Prostate gland (tissue), 2 donors: ENCODE measurements around the gene MAPK1. TPM values are rescaled to one million over a fixed set of nuclear protein-coding genes. Genes with fewer than 3 reads are reported as not detected.
"Not testable (repeated sequence)": the region's sequence is repeated elsewhere in the genome, so short reads cannot be mapped to it uniquely, and the experiment has no call there.

Experiments
- DNase-seq: peaks from one replicate; pipeline ENCODE4 v3.0.0-alpha.2; 2019; ENCODE audit warnings: low spot score
- H3K27ac ChIP-seq, 2 donors: fragments of 200-600 bp; sonication (generic); 2 replicates each; pipeline ENCODE4 v1.5.1; 2017 to 2019
- H3K27me3 ChIP-seq: fragments of 200-600 bp; sonication (generic); replicated peaks from 2 replicates; pipeline ENCODE4 v1.5.1; 2019; ENCODE audit not compliant: insufficient read depth
- H3K36me3 ChIP-seq, 2 donors: fragments of 200-600 bp; sonication (generic); 1 replicate in 1 of 2; 2 replicates in 1 of 2; pipeline versions ENCODE4 v1.5.1 to v1.8.1; 2017 to 2019
- H3K4me1 ChIP-seq: fragments of 200-600 bp; sonication (generic); replicated peaks from 2 replicates; pipeline ENCODE4 v1.5.1; 2019
- H3K4me3 ChIP-seq, 2 donors: fragments of 200-600 bp; sonication (generic); 2 replicates each; pipeline ENCODE4 v1.5.1; 2017 to 2019
- H3K9me3 ChIP-seq: fragments of 200-600 bp; sonication (generic); 2 replicates; pipeline ENCODE4 v1.5.1; 2017
- POLR2A ChIP-seq: fragments of 450-650 bp; IDR thresholded peaks from one replicate; pipeline ENCODE4 v1.6.1; 2016; ENCODE audit warnings: antibody characterized with exemption, mild to moderate bottlenecking
- POLR2AphosphoS5 ChIP-seq: sonication (generic); formaldehyde crosslinking; IDR thresholded peaks from one replicate; pipeline ENCODE4 v1.6.1; 2017; ENCODE audit warnings: antibody characterized with exemption
- WGBS: methylation state at CpG from one replicate; pipeline ENCODE4 v1.1.5; 2018; 5-methylcytosine and 5-hydroxymethylcytosine counted together
- intact Hi-C: fragments of 100-400 bp; cut with DNase I; formaldehyde crosslinking; loops from one replicate; pipeline ENCODE4 v1.14.2; 2022
- total RNA-seq, 2 donors: library from RNA; depleted of rRNA; stranded (reverse); fragments of >200 nt; gene quantifications; one replicate each; pipeline ENCODE4 v1.1.0, GENCODE V29; 2016
- TF ChIP-seq, protein P1 (sequence below), 4 experiments: fragments of 200-600 bp in 2 of 4; fragments of 450-650 bp in 2 of 4; sonication (generic) in 2 of 4; IDR thresholded peaks; 1 replicate in 3 of 4; 2 replicates in 1 of 4; pipeline ENCODE4 v1.5.1; 2016 to 2019; ENCODE audit warnings: antibody characterized with exemption in 4 of 4, mild to moderate bottlenecking in 2 of 4, moderate library complexity in 2 of 4

Gene MAPK1
- total RNA-seq, 2 donors from 2014 or later, result 89.6 to 92.1 TPM

DNA sequence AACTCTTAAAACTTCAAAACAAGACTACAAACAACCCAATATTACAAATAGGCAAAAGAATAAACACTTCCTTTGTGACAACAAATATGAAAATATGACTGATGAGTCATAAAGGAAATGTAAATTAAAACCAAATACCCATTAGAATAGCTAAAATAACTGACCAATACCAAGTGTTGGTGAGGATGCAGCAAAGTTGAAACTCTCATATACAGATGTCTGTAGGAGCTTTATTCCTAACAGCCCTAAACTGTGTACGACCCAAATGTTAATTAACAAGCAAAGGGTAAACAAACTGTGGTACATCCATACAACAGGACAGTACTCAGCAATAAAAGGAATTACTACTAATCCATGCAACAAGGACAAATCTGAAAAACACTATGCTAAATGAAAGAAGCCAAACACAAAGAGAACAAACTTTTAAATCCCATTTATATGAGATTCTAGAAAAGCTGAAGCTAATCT, 43.0 kb downstream of the MAPK1 start:
- Histone ChIP-seq H3K4me3 (no peak overlapping the region), H3K27me3 (no peaks in the 10 kb centered on the region), H3K27ac (no peak overlapping the region), H3K36me3 (no peaks in the 10 kb centered on the region), H3K4me1 (peaks cover 5% of the 10 kb centered on the region), H3K9me3 (no peaks in the 10 kb centered on the region)
- 74% methylated on average over 1 of the region's 1 CpG for WGBS
- no peak for DNase-seq
- intact Hi-C loops, result no loop called here
- TF ChIP-seq POLR2AphosphoS5 (no peak), POLR2A (no peak)
- TF ChIP-seq, protein P1, sequence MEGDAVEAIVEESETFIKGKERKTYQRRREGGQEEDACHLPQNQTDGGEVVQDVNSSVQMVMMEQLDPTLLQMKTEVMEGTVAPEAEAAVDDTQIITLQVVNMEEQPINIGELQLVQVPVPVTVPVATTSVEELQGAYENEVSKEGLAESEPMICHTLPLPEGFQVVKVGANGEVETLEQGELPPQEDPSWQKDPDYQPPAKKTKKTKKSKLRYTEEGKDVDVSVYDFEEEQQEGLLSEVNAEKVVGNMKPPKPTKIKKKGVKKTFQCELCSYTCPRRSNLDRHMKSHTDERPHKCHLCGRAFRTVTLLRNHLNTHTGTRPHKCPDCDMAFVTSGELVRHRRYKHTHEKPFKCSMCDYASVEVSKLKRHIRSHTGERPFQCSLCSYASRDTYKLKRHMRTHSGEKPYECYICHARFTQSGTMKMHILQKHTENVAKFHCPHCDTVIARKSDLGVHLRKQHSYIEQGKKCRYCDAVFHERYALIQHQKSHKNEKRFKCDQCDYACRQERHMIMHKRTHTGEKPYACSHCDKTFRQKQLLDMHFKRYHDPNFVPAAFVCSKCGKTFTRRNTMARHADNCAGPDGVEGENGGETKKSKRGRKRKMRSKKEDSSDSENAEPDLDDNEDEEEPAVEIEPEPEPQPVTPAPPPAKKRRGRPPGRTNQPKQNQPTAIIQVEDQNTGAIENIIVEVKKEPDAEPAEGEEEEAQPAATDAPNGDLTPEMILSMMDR (IDR thresholded peaks at IDR 0.05), result no peak

DNA sequence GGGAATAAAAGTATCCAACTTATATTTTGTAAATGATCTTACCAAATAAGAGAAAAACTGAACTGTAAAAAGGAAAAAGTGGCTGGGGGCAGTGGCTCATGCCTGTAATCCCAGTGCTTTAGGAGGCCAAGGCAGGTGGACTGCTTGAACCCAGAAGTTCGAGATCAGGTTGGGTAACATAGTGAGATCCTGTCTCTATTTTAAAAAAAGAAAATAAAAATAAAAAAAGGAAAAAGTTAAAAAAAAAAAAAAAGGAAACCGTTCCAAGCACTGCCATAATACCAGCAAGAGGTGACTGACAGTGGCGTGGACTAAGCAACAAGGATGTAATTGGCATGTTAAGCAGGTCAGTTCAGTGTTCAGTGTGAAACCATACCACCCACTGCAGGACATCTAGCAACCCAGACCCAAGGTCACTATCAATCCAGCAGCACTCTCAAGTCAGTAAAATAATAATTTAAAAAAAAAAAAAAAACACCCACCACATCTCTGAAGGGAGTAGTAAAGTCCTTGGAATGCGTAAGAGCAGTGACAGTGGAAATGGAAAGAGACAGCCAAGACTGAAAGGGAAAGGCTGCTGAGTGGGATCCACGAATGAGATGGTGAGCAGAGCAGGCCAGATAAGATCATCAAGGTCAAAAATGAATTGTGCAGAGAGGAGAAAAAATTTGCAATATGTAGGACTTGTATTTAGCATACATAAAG, 43.6 kb downstream of the MAPK1 start:
- Histone ChIP-seq H3K27ac (no peak overlapping the region), H3K27me3 (no peaks in the 10 kb centered on the region), H3K4me3 (no peak overlapping the region), H3K36me3 (no peaks in the 10 kb centered on the region), H3K4me1 (peaks cover 5% of the 10 kb centered on the region), H3K9me3 (no peaks in the 10 kb centered on the region)
- DNase-seq, result no peak
- 68% methylated on average over 5 of the region's 5 CpGs for WGBS
- intact Hi-C loops, result no loop called here
- TF ChIP-seq POLR2AphosphoS5 (no peak), POLR2A (no peak)
- TF ChIP-seq, protein P1 (IDR thresholded peaks at IDR 0.05), result no peak

DNA sequence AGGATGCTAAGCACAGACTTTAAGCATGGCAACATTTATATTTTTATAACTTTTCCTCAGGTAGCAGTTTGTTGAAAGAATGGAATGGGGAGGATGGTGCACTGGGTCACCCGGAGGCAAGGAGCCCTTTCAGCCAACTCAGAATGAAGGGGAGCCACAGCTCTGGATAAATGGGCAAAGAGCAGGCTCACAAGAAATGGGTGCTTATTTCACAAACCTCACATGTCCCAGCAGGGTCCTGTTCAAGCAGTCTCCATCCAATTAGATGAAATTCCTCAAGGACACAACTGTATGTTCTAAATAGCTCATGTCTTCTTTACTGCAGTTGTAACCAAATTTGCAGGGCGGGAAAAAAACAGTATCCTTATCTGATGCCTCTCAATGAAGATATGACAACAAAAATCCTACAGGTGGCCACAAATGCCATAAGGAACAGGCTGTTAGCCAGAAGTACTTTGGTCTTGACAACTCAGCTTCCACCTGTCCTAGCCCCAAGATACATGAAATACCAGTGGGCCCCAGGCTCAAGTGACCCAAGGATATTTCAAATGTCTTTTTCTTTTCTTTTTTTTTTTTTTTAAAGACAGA, 48.2 kb downstream of the MAPK1 start:
- WGBS, result 90% methylated on average over 2 of the region's 2 CpGs
- Histone ChIP-seq H3K9me3 (no peaks in the 10 kb centered on the region), H3K36me3 (no peaks in the 10 kb centered on the region), H3K4me1 (peaks cover 2% of the 10 kb centered on the region), H3K27ac (no peak overlapping the region), H3K27me3 (no peaks in the 10 kb centered on the region), H3K4me3 (no peak overlapping the region)
- DNase-seq, result no peak
- TF ChIP-seq, protein P1 (IDR thresholded peaks at IDR 0.05), result no peak
- TF ChIP-seq POLR2A, result no peak
- TF ChIP-seq POLR2AphosphoS5, result no peak
- intact Hi-C loops, result no loop called here

DNA sequence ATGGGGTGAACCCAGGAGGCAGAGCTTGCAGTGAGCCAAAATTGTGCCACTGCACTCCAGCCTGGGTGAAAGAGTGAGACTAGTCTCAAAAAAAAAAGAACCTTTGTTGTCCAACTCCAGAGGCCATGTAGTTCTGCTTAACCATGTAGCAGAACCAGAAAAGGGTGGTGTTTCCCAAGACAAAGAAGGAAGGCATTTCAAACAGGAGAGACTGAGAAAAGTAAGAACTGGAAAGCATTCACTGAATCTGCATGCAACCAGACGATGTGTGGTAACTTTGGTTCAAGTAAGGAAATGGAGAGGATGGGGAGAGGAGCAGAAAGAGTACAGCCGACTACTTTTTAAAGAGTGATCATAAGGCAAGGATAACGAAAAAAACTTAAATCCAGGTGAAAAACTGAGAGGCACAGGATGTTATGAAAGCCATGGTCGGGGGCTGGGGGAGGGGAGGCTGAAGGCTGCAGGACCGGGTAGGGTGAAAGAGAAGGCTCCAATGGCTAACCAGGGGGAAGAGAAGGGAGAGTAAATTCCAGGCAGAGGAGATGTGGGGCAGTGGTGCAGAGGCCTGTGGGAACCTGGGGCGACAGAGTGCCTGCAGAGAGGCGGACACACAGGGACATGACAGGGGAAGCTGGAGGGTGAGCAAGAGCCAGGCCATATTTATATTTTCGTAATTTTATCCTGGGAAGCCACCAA, 48.8 kb downstream of the MAPK1 start:
- peaks cover 2% of the 10 kb centered on the region for H3K4me1 ChIP-seq
- DNase-seq, result no peak
- H3K27ac ChIP-seq, result no peak overlapping the region
- TF ChIP-seq, protein P1 (IDR thresholded peaks at IDR 0.05), result no peak
- TF ChIP-seq POLR2AphosphoS5 (no peak), POLR2A (no peak)
- intact Hi-C loops, result no loop called here
- no peaks in the 10 kb centered on the region for H3K36me3 ChIP-seq
- no peak overlapping the region for H3K4me3 ChIP-seq
- WGBS, result 74% methylated on average over 8 of the region's 8 CpGs
- no peaks in the 10 kb centered on the region for H3K27me3 ChIP-seq
- no peaks in the 10 kb centered on the region for H3K9me3 ChIP-seq

DNA sequence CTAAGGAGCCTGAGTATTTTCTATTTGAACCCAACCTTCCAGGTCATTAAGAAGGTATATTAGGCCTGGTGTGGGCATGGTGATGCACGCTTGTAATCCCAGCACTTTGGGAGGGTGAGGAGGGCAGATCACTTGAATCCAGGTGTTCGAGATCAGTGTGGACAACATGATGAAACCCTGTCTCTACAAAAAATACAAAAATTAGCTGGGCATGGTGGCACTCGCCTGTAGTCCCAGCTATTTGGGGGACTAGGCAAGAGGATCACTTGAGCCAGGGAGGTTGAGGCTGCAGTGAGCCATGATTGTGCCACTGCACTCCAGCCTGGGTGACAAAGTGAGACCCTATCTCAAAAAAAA, 50.0 kb downstream of the MAPK1 start:
- H3K4me1 ChIP-seq, DNase-seq, H3K27me3 ChIP-seq, intact Hi-C loops, H3K27ac ChIP-seq, H3K9me3 ChIP-seq, H3K4me3 ChIP-seq, H3K36me3 ChIP-seq: not testable (repeated sequence)
- WGBS, result 96% methylated on average over 3 of the region's 3 CpGs
